GM12892 (cell line): Measurements from ENCODE around the gene SIRT2.

Source experiments
- POLR2AphosphoS5 ChIP-seq: IDR thresholded peaks from 2 replicates; pipeline ENCODE4 v1.6.1; 2011; ENCODE audit warnings: low read depth, low read length, control low read depth
- TAF1 ChIP-seq: IDR thresholded peaks from 2 replicates; pipeline ENCODE4 v1.6.1; 2011; ENCODE audit warnings: low read depth, mild to moderate bottlenecking, control low read depth, low read length, borderline replicate concordance

DNA sequence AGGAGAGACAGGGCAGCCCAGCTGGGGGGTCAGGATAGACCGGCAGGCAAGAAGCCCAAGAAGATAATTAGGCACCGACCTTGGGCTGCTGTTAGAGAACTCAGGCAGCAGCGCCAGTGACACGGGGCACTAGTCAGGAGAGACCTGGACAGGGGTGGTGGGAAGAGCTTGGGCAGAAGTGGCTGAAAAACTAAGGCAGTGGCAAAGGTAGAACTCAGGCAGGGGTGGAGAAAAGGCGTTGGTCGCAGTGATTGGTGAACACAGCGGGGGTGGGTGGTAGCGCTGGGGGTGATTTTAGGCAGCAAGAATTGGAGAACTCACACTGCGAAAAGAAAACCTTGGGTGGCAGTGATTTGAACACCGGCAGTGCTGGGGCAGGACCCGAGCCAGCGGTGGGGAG lies 8.3 kb upstream of the SIRT2 start:
- TF ChIP-seq TAF1 (no peak), POLR2AphosphoS5 (no peak)
